Fibroblast of lung (primary cell): Measurements from ENCODE around the gene TBC1D8.

Source experiments
- CTCF ChIP-seq, 2 donors: IDR thresholded peaks in 1 of 2; conservative IDR thresholded peaks in 1 of 2; 1 replicate in 1 of 2; 2 replicates in 1 of 2; pipeline ENCODE4 v1.5.1; 2011 to 2012; ENCODE audit warnings: low read length in 2 of 2, control low read depth in 1 of 2, inconsistent platforms in 1 of 2, low read depth in 1 of 2, mild to moderate bottlenecking in 1 of 2
- EZH2 ChIP-seq: IDR thresholded peaks from 2 replicates; pipeline ENCODE4 v1.5.1; 2012; ENCODE audit warnings: low read length, control low read depth, mild to moderate bottlenecking; ENCODE audit errors: missing control alignments

GRCh38 chr2:101116841-101117552, 34.2 kb downstream of the TBC1D8 start:
- TF ChIP-seq CTCF (conservative IDR thresholded peaks at IDR 0.05 in 1 of 2, IDR thresholded peaks at IDR 0.05 in 1 of 2; ENCODE audit: low read depth in 1 of 2, low read length in 2 of 2) (no peak), EZH2 (no peak)
